ENCODE results near the gene TNFRSF9. TPM values are rescaled to one million over a fixed set of nuclear protein-coding genes. Genes with fewer than 3 reads are reported as not detected.
"Not testable (repeated sequence)": the region's sequence is repeated elsewhere in the genome, so short reads cannot be mapped to it uniquely, and the experiment has no call there.

The TNFRSF9 gene
- total and polyA plus RNA-seq, 2 experiments from 2014 or later: not detected

- Histone ChIP-seq H3K4me1 (ENCODE audit: insufficient read depth) (no peaks in the 10 kb centered on the region), H3K9me2 (ENCODE audit: insufficient read depth) (no peaks in the 10 kb centered on the region), H2AFZ (peak overlapping the region; percentile 89; the same call in 1 of the 2 replicates), H3K27ac (ENCODE audit: low read depth) (peak overlapping the region; percentile 78; the same call in 1 of the 2 replicates), H3K36me3 (ENCODE audit: insufficient read depth) (no peaks in the 10 kb centered on the region), H3K79me2 (replicated peaks; ENCODE audit: insufficient read depth) (no peaks in the 10 kb centered on the region), H3K27me3 (ENCODE audit: insufficient read depth) (no peaks in the 10 kb centered on the region), H3K4me2 (peak overlapping the region; percentile 76), H4K20me1 (replicated peaks; ENCODE audit: insufficient read depth) (no peaks in the 10 kb centered on the region), H3K4me3 (peak overlapping the region; percentile 49), H3F3A (replicated peaks; ENCODE audit: low read depth) (0 out of 2 replicates have a peak, but pooled peaks cover 3% of the 10 kb centered on the region)
- ATAC-seq: peak; percentile 97
- peaks cover 8% of the 10 kb centered on the region for H3K27me3 Mint-ChIP-seq (ENCODE audit: insufficient read depth, low read depth, poor library complexity)
- peak overlapping the region; percentile 76 for H3K4me3 Mint-ChIP-seq
- peaks cover 18% of the 10 kb centered on the region; the same call in 2 of the 3 replicates for H3K9me3 Mint-ChIP-seq
- DNase-seq (ENCODE audit: low spot score): peak; percentile 80
- TF ChIP-seq EZH2phosphoT487 (IDR thresholded peaks at IDR 0.05; ENCODE audit: unreplicated experiment) (no peak), ZNF331 (CRISPR knock-in tag; IDR thresholded peaks at IDR 0.05; ENCODE audit: low read depth) (no peak), STAT1 (IDR thresholded peaks at IDR 0.05; ENCODE audit: unreplicated experiment) (no peak), POLR2AphosphoS5 (IDR thresholded peaks at IDR 0.05; ENCODE audit: low read depth) (peak; percentile 51; the same call in 1 of the 2 replicates), CREB1 (CRISPR knock-in tag; IDR thresholded peaks at IDR 0.05; ENCODE audit: low read depth) (peak; percentile 69)
- peak overlapping the region; percentile 88; the same call in 1 of the 2 replicates for H3K27ac Mint-ChIP-seq
- H3K36me3 Mint-ChIP-seq (ENCODE audit: low read depth): peaks cover 6% of the 10 kb centered on the region
- no peaks in the 10 kb centered on the region for H3K4me1 Mint-ChIP-seq
Measured at GRCh38 chr1:7953850-7954609, 13.4 kb upstream of the TNFRSF9 start.

DNA sequence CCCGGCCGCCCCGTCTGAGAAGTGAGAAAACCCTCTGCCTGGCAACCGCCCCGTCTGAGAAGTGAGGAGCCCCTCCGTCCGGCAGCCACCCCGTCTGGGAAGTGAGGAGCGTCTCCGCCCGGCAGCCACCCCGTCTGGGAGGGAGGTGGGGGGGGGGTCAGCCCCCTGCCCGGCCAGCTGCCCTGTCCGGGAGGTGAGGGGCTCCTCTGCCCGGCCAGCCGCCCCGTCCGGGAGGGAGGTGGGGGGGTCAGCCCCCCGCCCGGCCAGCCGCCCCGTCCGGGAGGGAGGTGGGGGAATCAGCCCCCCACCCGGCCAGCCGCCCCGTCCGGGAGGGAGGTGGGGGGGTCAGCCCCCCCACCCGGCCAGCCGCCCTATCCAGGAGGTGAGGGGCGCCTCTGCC, 12.2 kb upstream of the TNFRSF9 start:
- H3K36me3 Mint-ChIP-seq (ENCODE audit: low read depth); H3K4me3 Mint-ChIP-seq; H3K36me3 ChIP-seq (ENCODE audit: insufficient read depth); H3F3A ChIP-seq (replicated peaks; ENCODE audit: low read depth); H3K27ac ChIP-seq (ENCODE audit: low read depth); H3K4me3 ChIP-seq; ATAC-seq; DNase-seq (ENCODE audit: low spot score); H3K9me2 ChIP-seq (ENCODE audit: insufficient read depth); H3K27me3 Mint-ChIP-seq (ENCODE audit: insufficient read depth, low read depth, poor library complexity); H4K20me1 ChIP-seq (replicated peaks; ENCODE audit: insufficient read depth); H3K4me2 ChIP-seq; H2AFZ ChIP-seq; H3K4me1 Mint-ChIP-seq; H3K4me1 ChIP-seq (ENCODE audit: insufficient read depth); H3K27ac Mint-ChIP-seq; H3K27me3 ChIP-seq (ENCODE audit: insufficient read depth); H3K79me2 ChIP-seq (replicated peaks; ENCODE audit: insufficient read depth): not testable (repeated sequence)
- peaks cover 18% of the 10 kb centered on the region; the same call in 2 of the 3 replicates for H3K9me3 Mint-ChIP-seq

- no peaks in the 10 kb centered on the region for H3K4me1 ChIP-seq (ENCODE audit: insufficient read depth)
- no peak overlapping the region for H3K4me2 ChIP-seq
- H3K79me2 ChIP-seq (replicated peaks; ENCODE audit: insufficient read depth): no peaks in the 10 kb centered on the region
- no peak for TF ChIP-seq POLR2AphosphoS5 (IDR thresholded peaks at IDR 0.05; ENCODE audit: low read depth)
- TF ChIP-seq, protein P1, sequence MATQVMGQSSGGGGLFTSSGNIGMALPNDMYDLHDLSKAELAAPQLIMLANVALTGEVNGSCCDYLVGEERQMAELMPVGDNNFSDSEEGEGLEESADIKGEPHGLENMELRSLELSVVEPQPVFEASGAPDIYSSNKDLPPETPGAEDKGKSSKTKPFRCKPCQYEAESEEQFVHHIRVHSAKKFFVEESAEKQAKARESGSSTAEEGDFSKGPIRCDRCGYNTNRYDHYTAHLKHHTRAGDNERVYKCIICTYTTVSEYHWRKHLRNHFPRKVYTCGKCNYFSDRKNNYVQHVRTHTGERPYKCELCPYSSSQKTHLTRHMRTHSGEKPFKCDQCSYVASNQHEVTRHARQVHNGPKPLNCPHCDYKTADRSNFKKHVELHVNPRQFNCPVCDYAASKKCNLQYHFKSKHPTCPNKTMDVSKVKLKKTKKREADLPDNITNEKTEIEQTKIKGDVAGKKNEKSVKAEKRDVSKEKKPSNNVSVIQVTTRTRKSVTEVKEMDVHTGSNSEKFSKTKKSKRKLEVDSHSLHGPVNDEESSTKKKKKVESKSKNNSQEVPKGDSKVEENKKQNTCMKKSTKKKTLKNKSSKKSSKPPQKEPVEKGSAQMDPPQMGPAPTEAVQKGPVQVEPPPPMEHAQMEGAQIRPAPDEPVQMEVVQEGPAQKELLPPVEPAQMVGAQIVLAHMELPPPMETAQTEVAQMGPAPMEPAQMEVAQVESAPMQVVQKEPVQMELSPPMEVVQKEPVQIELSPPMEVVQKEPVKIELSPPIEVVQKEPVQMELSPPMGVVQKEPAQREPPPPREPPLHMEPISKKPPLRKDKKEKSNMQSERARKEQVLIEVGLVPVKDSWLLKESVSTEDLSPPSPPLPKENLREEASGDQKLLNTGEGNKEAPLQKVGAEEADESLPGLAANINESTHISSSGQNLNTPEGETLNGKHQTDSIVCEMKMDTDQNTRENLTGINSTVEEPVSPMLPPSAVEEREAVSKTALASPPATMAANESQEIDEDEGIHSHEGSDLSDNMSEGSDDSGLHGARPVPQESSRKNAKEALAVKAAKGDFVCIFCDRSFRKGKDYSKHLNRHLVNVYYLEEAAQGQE (IDR thresholded peaks at IDR 0.05; ENCODE audit: unreplicated experiment): no peak
- no peak for TF ChIP-seq JUNB (IDR thresholded peaks at IDR 0.05; ENCODE audit: unreplicated experiment)
- no peak for TF ChIP-seq EZH2phosphoT487 (IDR thresholded peaks at IDR 0.05; ENCODE audit: unreplicated experiment)
- TF ChIP-seq, protein P2, sequence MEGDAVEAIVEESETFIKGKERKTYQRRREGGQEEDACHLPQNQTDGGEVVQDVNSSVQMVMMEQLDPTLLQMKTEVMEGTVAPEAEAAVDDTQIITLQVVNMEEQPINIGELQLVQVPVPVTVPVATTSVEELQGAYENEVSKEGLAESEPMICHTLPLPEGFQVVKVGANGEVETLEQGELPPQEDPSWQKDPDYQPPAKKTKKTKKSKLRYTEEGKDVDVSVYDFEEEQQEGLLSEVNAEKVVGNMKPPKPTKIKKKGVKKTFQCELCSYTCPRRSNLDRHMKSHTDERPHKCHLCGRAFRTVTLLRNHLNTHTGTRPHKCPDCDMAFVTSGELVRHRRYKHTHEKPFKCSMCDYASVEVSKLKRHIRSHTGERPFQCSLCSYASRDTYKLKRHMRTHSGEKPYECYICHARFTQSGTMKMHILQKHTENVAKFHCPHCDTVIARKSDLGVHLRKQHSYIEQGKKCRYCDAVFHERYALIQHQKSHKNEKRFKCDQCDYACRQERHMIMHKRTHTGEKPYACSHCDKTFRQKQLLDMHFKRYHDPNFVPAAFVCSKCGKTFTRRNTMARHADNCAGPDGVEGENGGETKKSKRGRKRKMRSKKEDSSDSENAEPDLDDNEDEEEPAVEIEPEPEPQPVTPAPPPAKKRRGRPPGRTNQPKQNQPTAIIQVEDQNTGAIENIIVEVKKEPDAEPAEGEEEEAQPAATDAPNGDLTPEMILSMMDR (conservative IDR thresholded peaks at IDR 0.05; ENCODE audit: low read depth in 2 of 2): no peak
- TF ChIP-seq ZNF114 (CRISPR knock-in tag; IDR thresholded peaks at IDR 0.05): no peak
- TF ChIP-seq CREB1 (CRISPR knock-in tag; IDR thresholded peaks at IDR 0.05; ENCODE audit: low read depth): no peak
- TF ChIP-seq STAT1 (IDR thresholded peaks at IDR 0.05; ENCODE audit: unreplicated experiment): no peak
- no peak for TF ChIP-seq ZNF331 (CRISPR knock-in tag; IDR thresholded peaks at IDR 0.05; ENCODE audit: low read depth)
- H3K4me3 ChIP-seq: no peak overlapping the region
- no peaks in the 10 kb centered on the region; the same call in 1 of the 2 replicates for H3K9me2 ChIP-seq (ENCODE audit: insufficient read depth)
- no peak for ATAC-seq
- no peak overlapping the region for H3K27ac ChIP-seq (ENCODE audit: low read depth)
- no peak for DNase-seq (ENCODE audit: low spot score)
- Mint-ChIP-seq H3K27ac (no peak overlapping the region), H3K27me3 (ENCODE audit: insufficient read depth, low read depth, poor library complexity) (peaks cover 5% of the 10 kb centered on the region), H3K4me1 (no peaks in the 10 kb centered on the region), H3K9me3 (peaks cover 17% of the 10 kb centered on the region; the same call in 2 of the 3 replicates), H3K36me3 (ENCODE audit: low read depth) (peaks cover 6% of the 10 kb centered on the region), H3K4me3 (no peak overlapping the region)
- H3F3A ChIP-seq (replicated peaks; ENCODE audit: low read depth): 0 out of 2 replicates have a peak, but pooled peaks cover 3% of the 10 kb centered on the region
- no peaks in the 10 kb centered on the region for H3K36me3 ChIP-seq (ENCODE audit: insufficient read depth)
- no peak overlapping the region for H2AFZ ChIP-seq
- H3K27me3 ChIP-seq (ENCODE audit: insufficient read depth): peaks cover 3% of the 10 kb centered on the region
- H4K20me1 ChIP-seq (replicated peaks; ENCODE audit: insufficient read depth): no peaks in the 10 kb centered on the region
Measured at GRCh38 chr1:7948960-7949359, 8.3 kb upstream of the TNFRSF9 start.

Data from GM23338 (cell line).